ENCODE measurements around the gene DEF6. TPM values are rescaled to one million over a fixed set of nuclear protein-coding genes. Genes with fewer than 3 reads are reported as not detected.

Gene DEF6
- total RNA-seq, 1 experiment from 2014 or later, result 11.3 TPM

GRCh38 chr6:35259194-35259947 is 38.2 kb upstream of the DEF6 start, which contains the start of gene ZNF76 (continued):
- TF ChIP-seq ATF6 (CRISPR knock-in tag; IDR thresholded peaks at IDR 0.05), result no peak
- no peak; the same call in 1 of the 2 replicates for TF ChIP-seq RELA (CRISPR knock-in tag; IDR thresholded peaks at IDR 0.05; ENCODE audit: borderline replicate concordance)
- no peak for TF ChIP-seq PRRX2 (CRISPR knock-in tag; IDR thresholded peaks at IDR 0.05)
- peak; percentile 71; the same call in 1 of the 2 replicates for TF ChIP-seq E2F4 (CRISPR knock-in tag; IDR thresholded peaks at IDR 0.05; ENCODE audit: borderline replicate concordance, low read depth)
- no peak; the same call in 1 of the 2 replicates for TF ChIP-seq AR (CRISPR knock-in tag; IDR thresholded peaks at IDR 0.05)
- TF ChIP-seq SMAD3 (CRISPR knock-in tag; IDR thresholded peaks at IDR 0.05; ENCODE audit: borderline replicate concordance), result no peak
- peak; percentile 62; the same call in 1 of the 2 replicates for TF ChIP-seq USF1 (CRISPR knock-in tag; IDR thresholded peaks at IDR 0.05)
- no peak for TF ChIP-seq PRDM15 (CRISPR knock-in tag; IDR thresholded peaks at IDR 0.05)
- no peak for TF ChIP-seq STAT6 (CRISPR knock-in tag; conservative IDR thresholded peaks at IDR 0.05; ENCODE audit: low read depth)
- TF ChIP-seq FOXP4 (CRISPR knock-in tag; IDR thresholded peaks at IDR 0.05), result peak; percentile 75; the same call in 1 of the 2 replicates
- peak; percentile 62; the same call in 1 of the 2 replicates for TF ChIP-seq ZMAT4 (CRISPR knock-in tag; IDR thresholded peaks at IDR 0.05)
- TF ChIP-seq AFF4 (CRISPR knock-in tag; IDR thresholded peaks at IDR 0.05; ENCODE audit: borderline replicate concordance), result no peak
- peak; percentile 55; the same call in 1 of the 2 replicates for TF ChIP-seq ZBTB43 (CRISPR knock-in tag; IDR thresholded peaks at IDR 0.05)
- no peak for TF ChIP-seq RORB (CRISPR knock-in tag; IDR thresholded peaks at IDR 0.05)
